Fibroblast of lung (primary cell): ENCODE results near the gene APOA5.
"Not testable (repeated sequence)": the region's sequence is repeated elsewhere in the genome, so short reads cannot be mapped to it uniquely, and the experiment has no call there.

Experiments used
- EZH2 ChIP-seq: IDR thresholded peaks from 2 replicates; pipeline ENCODE4 v1.5.1; 2012; ENCODE audit warnings: low read length, control low read depth, mild to moderate bottlenecking; ENCODE audit errors: missing control alignments
- TF ChIP-seq, protein P1 (sequence below), 2 donors: IDR thresholded peaks in 1 of 2; conservative IDR thresholded peaks in 1 of 2; 1 replicate in 1 of 2; 2 replicates in 1 of 2; pipeline ENCODE4 v1.5.1; 2011 to 2012; ENCODE audit warnings: low read length in 2 of 2, control low read depth in 1 of 2, inconsistent platforms in 1 of 2, low read depth in 1 of 2, mild to moderate bottlenecking in 1 of 2

DNA sequence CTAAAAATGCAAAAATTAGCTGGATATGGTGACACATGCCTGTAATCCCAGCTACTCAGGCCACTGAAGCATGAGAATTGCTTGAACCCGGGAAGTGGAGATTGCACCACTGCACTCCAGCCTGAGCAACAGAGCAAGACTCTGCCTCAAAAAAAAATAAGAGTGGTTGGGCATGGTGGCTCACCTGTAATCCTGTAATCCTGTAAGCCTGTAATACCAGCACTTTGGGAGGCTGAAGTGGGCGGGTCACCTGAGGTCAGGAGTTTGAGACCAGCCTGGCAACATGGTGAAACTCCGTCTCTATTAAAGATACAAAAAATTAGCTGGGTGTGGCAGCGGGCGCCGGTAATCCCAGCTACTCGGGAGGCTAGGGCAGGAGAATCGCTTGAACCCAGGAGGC lies 35.6 kb downstream of the APOA5 start:
- TF ChIP-seq, protein P1, sequence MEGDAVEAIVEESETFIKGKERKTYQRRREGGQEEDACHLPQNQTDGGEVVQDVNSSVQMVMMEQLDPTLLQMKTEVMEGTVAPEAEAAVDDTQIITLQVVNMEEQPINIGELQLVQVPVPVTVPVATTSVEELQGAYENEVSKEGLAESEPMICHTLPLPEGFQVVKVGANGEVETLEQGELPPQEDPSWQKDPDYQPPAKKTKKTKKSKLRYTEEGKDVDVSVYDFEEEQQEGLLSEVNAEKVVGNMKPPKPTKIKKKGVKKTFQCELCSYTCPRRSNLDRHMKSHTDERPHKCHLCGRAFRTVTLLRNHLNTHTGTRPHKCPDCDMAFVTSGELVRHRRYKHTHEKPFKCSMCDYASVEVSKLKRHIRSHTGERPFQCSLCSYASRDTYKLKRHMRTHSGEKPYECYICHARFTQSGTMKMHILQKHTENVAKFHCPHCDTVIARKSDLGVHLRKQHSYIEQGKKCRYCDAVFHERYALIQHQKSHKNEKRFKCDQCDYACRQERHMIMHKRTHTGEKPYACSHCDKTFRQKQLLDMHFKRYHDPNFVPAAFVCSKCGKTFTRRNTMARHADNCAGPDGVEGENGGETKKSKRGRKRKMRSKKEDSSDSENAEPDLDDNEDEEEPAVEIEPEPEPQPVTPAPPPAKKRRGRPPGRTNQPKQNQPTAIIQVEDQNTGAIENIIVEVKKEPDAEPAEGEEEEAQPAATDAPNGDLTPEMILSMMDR (conservative IDR thresholded peaks at IDR 0.05 in 1 of 2, IDR thresholded peaks at IDR 0.05 in 1 of 2; ENCODE audit: low read depth in 1 of 2, low read length in 2 of 2) = not testable (repeated sequence)
- not testable (repeated sequence) for TF ChIP-seq EZH2
